ENCODE measurements around the gene APOL1. TPM values are rescaled to one million over a fixed set of nuclear protein-coding genes. Genes with fewer than 3 reads are reported as not detected.
"Not testable (repeated sequence)": the region's sequence is repeated elsewhere in the genome, so short reads cannot be mapped to it uniquely, and the experiment has no call there.

Gene APOL1
- total RNA-seq, 8 experiments from 2014 or later: 0.09 to 171 (median 14.0) TPM; not detected in 1

DNA sequence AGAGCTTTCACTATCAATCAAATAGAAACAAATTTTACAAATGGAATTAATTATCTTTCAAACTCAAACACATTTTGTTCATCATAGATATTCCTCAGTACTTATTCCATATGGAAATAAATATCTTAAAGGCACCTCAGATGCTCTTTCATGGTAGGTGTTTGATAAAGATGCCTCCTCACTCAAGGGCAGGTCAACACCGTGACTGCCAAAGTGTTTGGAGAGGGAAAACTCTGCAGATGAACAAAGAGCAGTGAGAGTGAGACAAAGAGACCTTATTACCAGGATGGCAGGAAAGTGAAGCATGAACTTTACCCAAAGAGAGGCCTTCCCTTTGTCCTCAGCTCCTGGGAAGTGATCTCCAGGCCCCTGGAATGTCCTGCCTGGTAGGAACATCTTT is 24.6 kb upstream of the APOL1 start:
- H3K4me3 ChIP-seq; H3K27ac ChIP-seq; H3K4me1 ChIP-seq (replicated peaks in 1 of 2); in situ Hi-C loops (cut with MboI; ENCODE audit: low pct_unique_long_range_greater_than_20kb in 2 of 9, low sequenced_read_pairs in 9 of 9, unreplicated experiment in 9 of 9): not testable (repeated sequence)
- WGBS, 10 experiments: 67 to 80% methylated on average over 1 of the region's 1 CpG; no CpG with 5 or more reads in 8 of the 10 experiments
- peak in 1 of 8 experiments; percentile 55 for ATAC-seq (replicated peaks in 6 of 8)

- H3K27ac ChIP-seq: no peak overlapping the region
- WGBS, 10 experiments: 100% methylated on average over 1 of the region's 7 CpGs; no CpG with 5 or more reads in 9 of the 10 experiments
- ATAC-seq (replicated peaks in 6 of 8): no peak
- in situ Hi-C loops (cut with MboI; ENCODE audit: low pct_unique_long_range_greater_than_20kb in 2 of 9, low sequenced_read_pairs in 9 of 9, unreplicated experiment in 9 of 9): no loop called here
- H3K4me3 ChIP-seq: no peak overlapping the region
- H3K4me1 ChIP-seq (replicated peaks in 1 of 2): peaks cover 0 to 4% of the 10 kb centered on the region in 2 donors
Measured at GRCh38 chr22:36228944-36229343, 24.0 kb upstream of the APOL1 start.

- WGBS, 10 experiments: 100% methylated on average over 1 of the region's 3 CpGs; no CpG with 5 or more reads in 8 of the 10 experiments
- H3K4me3 ChIP-seq; H3K4me1 ChIP-seq (replicated peaks in 1 of 2); H3K27ac ChIP-seq; in situ Hi-C loops (cut with MboI; ENCODE audit: low pct_unique_long_range_greater_than_20kb in 2 of 9, low sequenced_read_pairs in 9 of 9, unreplicated experiment in 9 of 9); ATAC-seq (replicated peaks in 6 of 8): not testable (repeated sequence)
Measured at GRCh38 chr22:36229649-36230048, 23.3 kb upstream of the APOL1 start.

DNA sequence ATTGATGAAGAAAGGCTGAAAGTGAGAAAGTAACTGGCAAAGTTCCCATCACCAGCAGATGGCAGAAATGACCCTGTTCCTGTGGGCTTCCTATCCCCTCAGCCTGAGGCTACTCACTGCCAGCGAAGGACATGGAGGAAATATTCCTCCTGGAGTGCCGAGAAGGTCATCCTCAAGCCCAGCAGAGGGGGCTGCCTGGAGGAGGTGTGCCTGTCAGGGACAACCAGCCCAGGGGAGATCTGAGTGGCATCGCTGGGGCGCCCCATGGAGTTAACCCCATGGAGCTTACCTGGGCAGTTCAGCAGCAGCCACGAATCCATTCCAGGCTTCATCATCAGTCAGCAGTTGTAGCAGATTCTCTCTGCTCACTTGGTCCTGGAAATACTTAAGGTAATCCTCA is 21.9 kb upstream of the APOL1 start:
- H3K27ac ChIP-seq; in situ Hi-C loops (cut with MboI; ENCODE audit: low pct_unique_long_range_greater_than_20kb in 2 of 9, low sequenced_read_pairs in 9 of 9, unreplicated experiment in 9 of 9); H3K4me3 ChIP-seq; H3K4me1 ChIP-seq (replicated peaks in 1 of 2): not testable (repeated sequence)
- peak in 1 of 8 experiments; percentile 12 for ATAC-seq (replicated peaks in 6 of 8)
- WGBS, 10 experiments: 50 to 100% (median 85%) methylated on average over 1 to 2 of the region's 5 CpGs; no CpG with 5 or more reads in 6 of the 10 experiments

GRCh38 chr22:36232715-36233401 is 20.1 kb upstream of the APOL1 start:
- in situ Hi-C loops (cut with MboI; ENCODE audit: low pct_unique_long_range_greater_than_20kb in 2 of 9, low sequenced_read_pairs in 9 of 9, unreplicated experiment in 9 of 9): no loop called here
- H3K27ac ChIP-seq: no peak overlapping the region
- no peak for ATAC-seq (replicated peaks in 6 of 8)
- peaks cover under 1 to 11% of the 10 kb centered on the region in 2 donors for H3K4me1 ChIP-seq (replicated peaks in 1 of 2)
- H3K4me3 ChIP-seq: no peak overlapping the region
- WGBS, 10 experiments: 65 to 100% (median 85%) methylated on average over 1 to 5 of the region's 13 CpGs; no CpG with 5 or more reads in 4 of the 10 experiments

DNA sequence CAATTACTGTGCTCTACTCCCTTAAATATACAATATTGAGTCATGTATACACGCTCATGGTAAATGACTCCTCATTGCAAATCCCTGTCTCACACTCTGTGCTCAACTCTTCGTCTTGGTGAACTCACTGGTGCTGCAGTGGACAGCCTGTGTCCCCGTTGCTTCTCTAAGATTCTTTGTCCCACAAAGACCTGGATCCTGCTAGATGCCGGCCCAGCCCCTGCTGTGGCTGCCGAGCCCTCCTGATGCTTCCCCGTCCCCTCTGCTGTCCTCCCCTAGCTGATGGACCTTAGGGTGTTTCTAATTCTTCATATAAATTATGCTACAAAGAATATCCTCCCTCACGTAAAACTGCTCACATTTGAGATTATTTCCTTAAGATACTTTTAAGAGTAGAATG is 19.1 kb upstream of the APOL1 start:
- H3K4me3 ChIP-seq: no peak overlapping the region
- WGBS, 10 experiments: 58 to 93% (median 89%) methylated on average over 2 to 5 of the region's 7 CpGs; no CpG with 5 or more reads in 1 of the 10 experiments
- in situ Hi-C loops (cut with MboI; ENCODE audit: low pct_unique_long_range_greater_than_20kb in 2 of 9, low sequenced_read_pairs in 9 of 9, unreplicated experiment in 9 of 9): no loop called here
- no peak overlapping the region for H3K27ac ChIP-seq
- ATAC-seq (replicated peaks in 6 of 8): no peak
- peaks cover 6 to 16% of the 10 kb centered on the region in 2 donors for H3K4me1 ChIP-seq (replicated peaks in 1 of 2)

GRCh38 chr22:36234213-36234612 is 18.7 kb upstream of the APOL1 start:
- WGBS, 10 experiments: 0 to 82% (median 18%) methylated on average over 2 of the region's 2 CpGs; no CpG with 5 or more reads in 6 of the 10 experiments
- Histone ChIP-seq H3K4me3 (no peak overlapping the region), H3K4me1 (replicated peaks in 1 of 2) (peaks cover 8 to 17% of the 10 kb centered on the region in 2 donors), H3K27ac (no peak overlapping the region)
- in situ Hi-C loops (cut with MboI; ENCODE audit: low pct_unique_long_range_greater_than_20kb in 2 of 9, low sequenced_read_pairs in 9 of 9, unreplicated experiment in 9 of 9): no loop called here
- ATAC-seq (replicated peaks in 6 of 8): peak in 3 of 8 experiments; percentile 1 to 53 (median 5)

GRCh38 chr22:36234919-36235318 is 18.0 kb upstream of the APOL1 start:
- Histone ChIP-seq H3K4me1 (replicated peaks in 1 of 2) (peaks cover 8 to 21% of the 10 kb centered on the region in 2 donors), H3K27ac (no peak overlapping the region), H3K4me3 (no peak overlapping the region)
- in situ Hi-C loops (cut with MboI; ENCODE audit: low pct_unique_long_range_greater_than_20kb in 2 of 9, low sequenced_read_pairs in 9 of 9, unreplicated experiment in 9 of 9): no loop called here
- no peak for ATAC-seq (replicated peaks in 6 of 8)
- 0 to 100% (median 74%) methylated on average over 1 to 2 of the region's 2 CpGs; no CpG with 5 or more reads in 2 of the 10 experiments for WGBS, 10 experiments

DNA sequence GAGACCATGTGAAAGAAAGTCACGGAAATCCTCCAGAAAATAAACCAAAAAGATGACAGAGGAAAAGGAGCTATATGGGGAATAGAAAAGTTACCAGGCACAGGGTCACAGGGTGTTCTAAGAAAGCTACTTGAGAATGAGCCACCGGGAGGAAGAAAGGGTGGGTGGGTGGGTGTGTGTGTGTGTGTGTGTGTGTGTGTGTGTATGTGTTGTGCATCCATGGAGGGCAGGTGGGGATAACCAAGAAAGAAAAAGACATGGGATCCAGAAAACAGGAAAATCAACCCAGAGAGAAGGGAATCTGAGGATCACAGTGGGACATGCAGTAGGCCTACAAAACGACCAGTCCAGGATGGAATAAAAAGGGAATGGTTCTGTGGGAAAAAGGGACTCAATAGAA is 17.3 kb upstream of the APOL1 start:
- in situ Hi-C loops (cut with MboI; ENCODE audit: low pct_unique_long_range_greater_than_20kb in 2 of 9, low sequenced_read_pairs in 9 of 9, unreplicated experiment in 9 of 9): no loop called here
- Histone ChIP-seq H3K27ac (no peak overlapping the region), H3K4me1 (replicated peaks in 1 of 2) (peaks cover 8 to 21% of the 10 kb centered on the region in 2 donors), H3K4me3 (no peak overlapping the region)
- WGBS, 10 experiments: 53 to 100% (median 82%) methylated on average over 1 to 3 of the region's 3 CpGs
- ATAC-seq (replicated peaks in 6 of 8): no peak

- Histone ChIP-seq H3K27ac (no peak overlapping the region), H3K4me3 (peak overlapping the region in 2 of 5 donors; percentile 16 to 49), H3K4me1 (replicated peaks in 1 of 2) (peaks cover 8 to 21% of the 10 kb centered on the region in 2 donors)
- WGBS, 10 experiments: 17 to 100% (median 88%) methylated on average over 1 to 6 of the region's 14 CpGs; no CpG with 5 or more reads in 1 of the 10 experiments
- no peak for ATAC-seq (replicated peaks in 6 of 8)
- in situ Hi-C loops (cut with MboI; ENCODE audit: low pct_unique_long_range_greater_than_20kb in 2 of 9, low sequenced_read_pairs in 9 of 9, unreplicated experiment in 9 of 9): no loop called here
Measured at GRCh38 chr22:36236388-36237319, 16.3 kb upstream of the APOL1 start.

GRCh38 chr22:36237462-36238372 is 15.2 kb upstream of the APOL1 start:
- in situ Hi-C loops (cut with MboI; ENCODE audit: low pct_unique_long_range_greater_than_20kb in 2 of 9, low sequenced_read_pairs in 9 of 9, unreplicated experiment in 9 of 9): no loop called here
- peak in 5 of 8 experiments; percentile 0 to 15 (median 9) for ATAC-seq (replicated peaks in 6 of 8)
- 0 to 96% (median 75%) methylated on average over 1 to 4 of the region's 12 CpGs; no CpG with 5 or more reads in 4 of the 10 experiments for whole genome bisulfite sequencing, 10 experiments
- no peak overlapping the region for H3K27ac ChIP-seq
- H3K4me3 ChIP-seq: peak overlapping the region in 3 of 5 donors; percentile 6 to 49 (median 19)
- peaks cover 8 to 21% of the 10 kb centered on the region in 2 donors for H3K4me1 ChIP-seq (replicated peaks in 1 of 2)

All from motor neuron (in vitro differentiated cells).